Rectal smooth muscle tissue (tissue), 1 donor: ENCODE results near the gene SKOR1.
A peak's percentile ranks its signal among the peaks of the same experiment; 100 is the strongest.

ENCODE experiments used
- H3K27ac ChIP-seq: one replicate; pipeline ENCODE4 v1.7.0; 2013; ENCODE audit warnings: low read depth, low read length, inconsistent platforms
- H3K27me3 ChIP-seq: one replicate; pipeline ENCODE4 v1.7.0; 2013; ENCODE audit warnings: low read length; ENCODE audit not compliant: control insufficient read depth, insufficient read depth
- H3K36me3 ChIP-seq: one replicate; pipeline ENCODE4 v1.7.0; 2013; ENCODE audit warnings: low read length; ENCODE audit not compliant: control insufficient read depth, insufficient read depth
- H3K4me1 ChIP-seq: one replicate; pipeline ENCODE4 v1.7.0; 2013; ENCODE audit warnings: low read length; ENCODE audit not compliant: control insufficient read depth, insufficient read depth
- H3K4me3 ChIP-seq: one replicate; pipeline ENCODE4 v1.7.0; 2013; ENCODE audit warnings: low read length
- H3K9ac ChIP-seq: one replicate; pipeline ENCODE4 v1.7.0; 2013; ENCODE audit warnings: low read length

Gene SKOR1

GRCh38 chr15:67883234-67883773, 58.0 kb downstream of the SKOR1 start:
- Histone ChIP-seq H3K27ac (no peak overlapping the region), H3K36me3 (no peaks in the 10 kb centered on the region), H3K9ac (no peak overlapping the region), H3K4me1 (peaks cover 12% of the 10 kb centered on the region), H3K4me3 (no peak overlapping the region), H3K27me3 (no peaks in the 10 kb centered on the region)

- Histone ChIP-seq H3K27ac (peak overlapping the region; percentile 89), H3K9ac (no peak overlapping the region), H3K4me1 (peaks cover 12% of the 10 kb centered on the region)
Measured at GRCh38 chr15:67884009-67884408, 58.7 kb downstream of the SKOR1 start.

More at GRCh38 chr15:67884009-67884408, 58.7 kb downstream of the SKOR1 start:
- Histone ChIP-seq H3K36me3 (no peaks in the 10 kb centered on the region), H3K27me3 (no peaks in the 10 kb centered on the region), H3K4me3 (peak overlapping the region; percentile 63)
